ENCODE measurements around the gene DPH5. TPM values are rescaled to one million over a fixed set of nuclear protein-coding genes. Genes with fewer than 3 reads are reported as not detected.

Gene DPH5
- total RNA-seq, 1 experiment from 2014 or later: 25.8 TPM

DNA sequence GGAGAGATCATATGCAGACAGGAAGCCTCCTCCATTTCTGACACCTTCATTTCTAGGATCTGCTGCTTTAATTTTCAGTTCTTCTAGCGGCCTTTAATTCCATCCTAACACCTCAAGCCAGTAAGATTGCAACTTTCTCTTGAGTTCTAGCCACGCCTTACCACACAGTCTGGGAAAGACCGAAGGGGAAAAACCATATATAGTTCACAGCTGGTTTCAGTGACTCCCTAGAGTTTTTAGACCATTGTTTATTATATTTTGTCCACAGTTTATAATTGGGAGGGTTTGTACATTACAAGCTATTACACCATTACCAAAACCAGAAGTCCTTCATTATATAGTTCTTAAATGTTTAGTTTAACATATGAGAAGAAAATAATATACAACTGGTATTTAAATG, 37.5 kb downstream of the DPH5 start:
- intact Hi-C loops (cut with micrococcal nuclease; ENCODE audit: unreplicated experiment): no loop called here
- no peak for DNase-seq
- H3K36me3 Mint-ChIP-seq (ENCODE audit: insufficient read depth, unreplicated experiment): no peaks in the 10 kb centered on the region
- no peaks in the 10 kb centered on the region for H3K9me3 Mint-ChIP-seq (ENCODE audit: low read depth, unreplicated experiment)
- BruUV-seq (replicated peaks): no TSS peak
- H3K4me3 Mint-ChIP-seq (ENCODE audit: low read depth, unreplicated experiment): no peak overlapping the region
- no peak for TF ChIP-seq CTCF (IDR thresholded peaks at IDR 0.05; ENCODE audit: unreplicated experiment)
- H3K4me1 Mint-ChIP-seq (ENCODE audit: low read depth, unreplicated experiment): no peaks in the 10 kb centered on the region
- H3K27ac Mint-ChIP-seq (ENCODE audit: unreplicated experiment): no peak overlapping the region
- H3K27me3 Mint-ChIP-seq (ENCODE audit: unreplicated experiment): no peaks in the 10 kb centered on the region
- CTCF ChIA-PET: no interaction called here

GRCh38 chr1:100982793-100983192, 42.8 kb downstream of the DPH5 start:
- Mint-ChIP-seq H3K27me3 (ENCODE audit: unreplicated experiment) (no peaks in the 10 kb centered on the region), H3K4me3 (ENCODE audit: low read depth, unreplicated experiment) (no peak overlapping the region), H3K27ac (ENCODE audit: unreplicated experiment) (no peak overlapping the region), H3K4me1 (ENCODE audit: low read depth, unreplicated experiment) (no peaks in the 10 kb centered on the region), H3K9me3 (ENCODE audit: low read depth, unreplicated experiment) (no peaks in the 10 kb centered on the region), H3K36me3 (ENCODE audit: insufficient read depth, unreplicated experiment) (peaks cover 14% of the 10 kb centered on the region)
- DNase-seq: no peak
- CTCF ChIA-PET: no interaction called here
- TF ChIP-seq CTCF (IDR thresholded peaks at IDR 0.05; ENCODE audit: unreplicated experiment): no peak
- BruUV-seq (replicated peaks): no TSS peak
- intact Hi-C loops (cut with micrococcal nuclease; ENCODE audit: unreplicated experiment): no loop called here

DNA sequence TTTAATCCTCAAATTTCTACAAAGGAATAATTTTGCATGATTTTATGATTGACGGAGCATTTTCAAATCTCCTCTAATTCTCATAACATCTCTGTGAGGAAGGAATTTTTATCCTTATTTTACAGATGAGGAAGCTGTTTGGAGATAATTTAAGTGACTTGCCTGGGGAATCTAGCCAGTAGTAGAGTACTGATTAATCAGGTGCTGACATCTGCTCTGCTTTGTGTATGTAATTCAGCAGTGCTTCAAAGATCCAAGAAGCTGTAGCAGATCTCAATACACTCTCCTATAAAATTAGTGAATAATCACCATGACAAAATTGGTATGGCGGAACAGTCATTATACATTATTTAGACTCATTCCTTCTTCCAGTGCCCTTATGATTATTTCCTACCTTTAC, 46.0 kb downstream of the DPH5 start:
- intact Hi-C loops (cut with micrococcal nuclease; ENCODE audit: unreplicated experiment): no loop called here
- DNase-seq: no peak
- Mint-ChIP-seq H3K9me3 (ENCODE audit: low read depth, unreplicated experiment) (no peaks in the 10 kb centered on the region), H3K27me3 (ENCODE audit: unreplicated experiment) (no peaks in the 10 kb centered on the region), H3K4me3 (ENCODE audit: low read depth, unreplicated experiment) (no peak overlapping the region), H3K36me3 (ENCODE audit: insufficient read depth, unreplicated experiment) (peaks cover 20% of the 10 kb centered on the region), H3K27ac (ENCODE audit: unreplicated experiment) (no peak overlapping the region), H3K4me1 (ENCODE audit: low read depth, unreplicated experiment) (no peaks in the 10 kb centered on the region)
- no TSS peak for BruUV-seq (replicated peaks)
- no peak for TF ChIP-seq CTCF (IDR thresholded peaks at IDR 0.05; ENCODE audit: unreplicated experiment)
- CTCF ChIA-PET: no interaction called here

DNA sequence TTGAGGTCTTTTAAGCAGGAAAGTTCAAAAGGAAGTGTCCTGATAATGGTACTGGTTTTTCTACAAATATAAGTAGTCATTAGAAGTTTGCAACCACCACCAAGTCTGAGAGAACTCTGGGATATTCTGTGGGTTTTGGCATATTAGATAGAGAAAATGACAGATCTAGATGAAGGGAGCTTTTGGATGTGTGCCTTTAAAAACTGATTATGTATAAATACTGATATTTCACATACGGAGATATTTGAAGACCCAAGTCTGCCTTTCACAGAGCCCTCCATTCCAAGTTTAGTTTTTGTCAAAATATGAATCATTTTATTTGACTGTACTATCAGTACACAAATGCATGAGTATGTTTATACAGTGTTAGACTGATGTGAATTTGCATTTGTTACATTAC, 48.6 kb downstream of the DPH5 start:
- H3K36me3 Mint-ChIP-seq (ENCODE audit: insufficient read depth, unreplicated experiment): peaks cover 20% of the 10 kb centered on the region
- CTCF ChIA-PET: no interaction called here

More for the DNA sequence above, 48.6 kb downstream of the DPH5 start:
- no peak overlapping the region for H3K27ac Mint-ChIP-seq (ENCODE audit: unreplicated experiment)
- no peak for DNase-seq
- BruUV-seq (replicated peaks): no TSS peak
- H3K27me3 Mint-ChIP-seq (ENCODE audit: unreplicated experiment): no peaks in the 10 kb centered on the region
- no peaks in the 10 kb centered on the region for H3K9me3 Mint-ChIP-seq (ENCODE audit: low read depth, unreplicated experiment)
- intact Hi-C loops (cut with micrococcal nuclease; ENCODE audit: unreplicated experiment): no loop called here
- no peak for TF ChIP-seq CTCF (IDR thresholded peaks at IDR 0.05; ENCODE audit: unreplicated experiment)
- no peak overlapping the region for H3K4me3 Mint-ChIP-seq (ENCODE audit: low read depth, unreplicated experiment)
- no peaks in the 10 kb centered on the region for H3K4me1 Mint-ChIP-seq (ENCODE audit: low read depth, unreplicated experiment)
